Measurements from ENCODE around the gene CFDP1.

The CFDP1 gene

GRCh38 chr16:75402159-75402820, 31.0 kb downstream of the CFDP1 start:
- TF ChIP-seq NFIC (IDR thresholded peaks at IDR 0.05) (peak; percentile 10; the same call in 1 of the 2 replicates), FOXM1 (IDR thresholded peaks at IDR 0.05; ENCODE audit: borderline replicate concordance, low read depth) (peak; percentile 56; the same call in 1 of the 2 replicates), YY1 (IDR thresholded peaks at IDR 0.05; ENCODE audit: low read depth) (no peak), MAX (IDR thresholded peaks at IDR 0.05) (no peak), CEBPB (IDR thresholded peaks at IDR 0.05) (no peak), TEAD4 (IDR thresholded peaks at IDR 0.05) (0 out of 2 replicates have a peak, but pooled peaks have one; percentile 6), EP300 (IDR thresholded peaks at IDR 0.05; ENCODE audit: borderline replicate concordance) (peak; percentile 63; the same call in 1 of the 2 replicates), ZBTB7A (IDR thresholded peaks at IDR 0.05; ENCODE audit: low read depth) (no peak)

- TF ChIP-seq CEBPB (IDR thresholded peaks at IDR 0.05) (no peak), FOXM1 (IDR thresholded peaks at IDR 0.05; ENCODE audit: borderline replicate concordance, low read depth) (no peak), TCF12 (IDR thresholded peaks at IDR 0.05; ENCODE audit: low read depth) (no peak)
Observed at GRCh38 chr16:75401691-75402090, 31.6 kb downstream of the CFDP1 start.

GRCh38 chr16:75398333-75398732, 35.0 kb downstream of the CFDP1 start:
- no peak for TF ChIP-seq TCF12 (IDR thresholded peaks at IDR 0.05; ENCODE audit: low read depth)
- TF ChIP-seq ZBTB7A (IDR thresholded peaks at IDR 0.05; ENCODE audit: low read depth), result no peak

- TF ChIP-seq NFIC (IDR thresholded peaks at IDR 0.05) (no peak), USF1 (IDR thresholded peaks at IDR 0.05) (no peak), CEBPB (IDR thresholded peaks at IDR 0.05) (no peak), MAX (IDR thresholded peaks at IDR 0.05) (no peak), TCF12 (IDR thresholded peaks at IDR 0.05; ENCODE audit: low read depth) (no peak), ZBTB7A (IDR thresholded peaks at IDR 0.05; ENCODE audit: low read depth) (no peak), CREB1 (IDR thresholded peaks at IDR 0.05; ENCODE audit: low read depth) (no peak), EGR1 (IDR thresholded peaks at IDR 0.05) (no peak), TAF1 (IDR thresholded peaks at IDR 0.05; ENCODE audit: low read depth) (no peak), REST (IDR thresholded peaks at IDR 0.05; ENCODE audit: low read depth) (no peak), TEAD4 (IDR thresholded peaks at IDR 0.05) (no peak), YY1 (IDR thresholded peaks at IDR 0.05; ENCODE audit: low read depth) (no peak), FOXM1 (IDR thresholded peaks at IDR 0.05; ENCODE audit: borderline replicate concordance, low read depth) (no peak), RAD21 (IDR thresholded peaks at IDR 0.05; ENCODE audit: low read depth) (no peak), EP300 (IDR thresholded peaks at IDR 0.05; ENCODE audit: borderline replicate concordance) (no peak)
Observed at GRCh38 chr16:75394941-75395340, 38.4 kb downstream of the CFDP1 start.

- TF ChIP-seq REST (IDR thresholded peaks at IDR 0.05; ENCODE audit: low read depth) (no peak), RAD21 (IDR thresholded peaks at IDR 0.05; ENCODE audit: low read depth) (no peak), ZBTB7A (IDR thresholded peaks at IDR 0.05; ENCODE audit: low read depth) (no peak)
Observed at GRCh38 chr16:75392906-75393305, 40.4 kb downstream of the CFDP1 start.

- no peak for TF ChIP-seq ZBTB7A (IDR thresholded peaks at IDR 0.05; ENCODE audit: low read depth)
- TF ChIP-seq TCF12 (IDR thresholded peaks at IDR 0.05; ENCODE audit: low read depth), result no peak
- no peak for TF ChIP-seq FOXM1 (IDR thresholded peaks at IDR 0.05; ENCODE audit: borderline replicate concordance, low read depth)
Observed at GRCh38 chr16:75390926-75391653, 42.2 kb downstream of the CFDP1 start.
